Aortic smooth muscle cell (primary cell): ENCODE measurements around the gene SYT17. TPM values are rescaled to one million over a fixed set of nuclear protein-coding genes. Genes with fewer than 3 reads are reported as not detected.

Experiments used
- total RNA-seq: library from RNA; depleted of rRNA; stranded (reverse); fragments of >200 nt; gene quantifications from 2 replicates; pipeline ENCODE4 v1.2.3, GENCODE V29; 2014

SYT17 gene, protein sequence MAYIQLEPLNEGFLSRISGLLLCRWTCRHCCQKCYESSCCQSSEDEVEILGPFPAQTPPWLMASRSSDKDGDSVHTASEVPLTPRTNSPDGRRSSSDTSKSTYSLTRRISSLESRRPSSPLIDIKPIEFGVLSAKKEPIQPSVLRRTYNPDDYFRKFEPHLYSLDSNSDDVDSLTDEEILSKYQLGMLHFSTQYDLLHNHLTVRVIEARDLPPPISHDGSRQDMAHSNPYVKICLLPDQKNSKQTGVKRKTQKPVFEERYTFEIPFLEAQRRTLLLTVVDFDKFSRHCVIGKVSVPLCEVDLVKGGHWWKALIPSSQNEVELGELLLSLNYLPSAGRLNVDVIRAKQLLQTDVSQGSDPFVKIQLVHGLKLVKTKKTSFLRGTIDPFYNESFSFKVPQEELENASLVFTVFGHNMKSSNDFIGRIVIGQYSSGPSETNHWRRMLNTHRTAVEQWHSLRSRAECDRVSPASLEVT
- 0.26 and 0.50 TPM in 2 replicates for total RNA-seq

DNA sequence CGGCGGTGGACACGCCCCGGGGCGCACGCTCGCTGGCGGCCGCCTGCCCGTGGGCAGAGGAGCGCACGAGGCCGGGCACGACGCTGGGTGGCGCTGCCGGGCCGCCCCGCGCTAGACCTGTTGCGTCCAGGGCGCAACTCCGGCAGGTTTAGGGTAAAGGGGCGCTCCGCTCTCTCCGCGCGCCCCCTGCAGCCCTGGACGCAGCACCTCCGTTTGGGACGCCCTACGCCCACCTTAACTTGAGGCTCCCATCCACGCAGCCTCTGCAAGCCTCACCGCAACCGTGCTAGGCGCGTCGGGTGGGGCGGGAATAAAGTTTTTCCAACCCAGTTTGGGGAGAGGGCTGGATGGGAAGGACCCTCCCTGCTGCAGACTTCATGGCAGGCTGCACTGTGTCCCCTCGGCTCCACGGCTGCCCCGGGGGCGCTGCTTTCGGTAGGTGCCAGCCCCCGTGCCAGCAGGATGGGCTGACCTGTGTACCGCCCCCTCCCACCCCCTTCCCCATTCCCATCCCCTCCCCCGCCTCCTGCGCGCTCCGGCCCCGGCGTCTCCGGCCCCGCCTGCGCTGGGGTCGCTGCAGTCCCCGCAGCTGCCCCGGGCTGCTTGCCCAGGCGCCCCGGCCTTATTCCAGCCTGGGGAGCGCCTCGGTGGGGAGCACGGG, at the start of gene SYT17:
SYT17 (plus strand) TSS at position 531 of the 661 bp plus-strand sequence. CDS start 407 bp downstream, outside the sequence.

DNA sequence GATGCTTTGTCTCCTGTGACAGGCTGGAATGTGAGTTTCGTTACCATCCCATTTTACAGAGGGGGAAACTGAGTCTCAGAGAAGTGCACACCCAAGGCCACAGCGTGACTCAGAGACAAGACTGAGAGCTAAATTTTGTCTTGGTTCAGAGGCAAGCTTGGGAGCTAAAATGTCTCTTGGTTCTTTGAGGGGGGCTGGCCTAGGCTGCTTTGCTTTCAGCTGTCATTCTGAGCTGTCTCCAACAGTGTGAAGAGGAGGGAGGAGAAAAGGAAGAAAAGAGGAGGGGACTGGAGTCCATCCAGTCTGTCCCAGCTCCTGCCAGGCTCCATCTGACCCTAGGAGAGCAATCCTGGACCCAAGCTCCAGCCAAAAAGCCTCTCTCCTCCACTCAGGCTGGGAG, 117.4 kb downstream of the SYT17 start, which contains the start of gene CLEC19A:
CLEC19A (plus strand) TSS at position 301 of the 400 bp plus-strand sequence. CDS start 121 bp downstream, outside the sequence.

Other genes with a start within 250 kb of the SYT17 start
- gene SMG1, start 241.8 kb upstream of the SYT17 start, total RNA-seq = 47.6 and 52.2 TPM in 2 replicates
- gene TMC7, start 184.3 kb upstream of the SYT17 start, total RNA-seq = 0.87 and 1.1 TPM in 2 replicates
- 21.1 and 22.3 TPM in 2 replicates for gene COQ7, start 100.6 kb upstream of the SYT17 start, total RNA-seq
- 49.6 and 65.3 TPM in 2 replicates for gene ITPRIPL2, start 54.3 kb upstream of the SYT17 start, total RNA-seq
- gene CLEC19A, start 117.5 kb downstream of the SYT17 start, total RNA-seq = not detected in 2 replicates
- 0.12 and 0.79 TPM in 2 replicates for gene TMC5, start 249.6 kb downstream of the SYT17 start, total RNA-seq